Renal cortical epithelial cell (primary cell): ENCODE data around the gene ALDH1L1. TPM values are rescaled to one million over a fixed set of nuclear protein-coding genes. Genes with fewer than 3 reads are reported as not detected.

Experiments used
- DNase-seq: peaks from one replicate; pipeline ENCODE4 v3.0.0-alpha.2; 2011; ENCODE audit warnings: low read depth
- total RNA-seq: library from RNA; depleted of rRNA; stranded (reverse); fragments of >200 nt; gene quantifications from 2 replicates; pipeline ENCODE4 v1.2.3, GENCODE V29; 2014

Gene ALDH1L1
- 2.4 and 4.6 TPM in 2 replicates for total RNA-seq

- peak; percentile 79 for DNase-seq
These were observed at the start of gene ALDH1L1 for GRCh38 chr3:126180477-126181397. TSS of gene ALDH1L1 (minus strand) at chr3:126180586. CDS start at chr3:126160979, 19,607 bp downstream.

- DNase-seq = no peak
These were observed 46.0 kb upstream of the ALDH1L1 start for GRCh38 chr3:126226374-126226773.

GRCh38 chr3:126216416-126216815 is 36.0 kb upstream of the ALDH1L1 start:
- DNase-seq = peak; percentile 55

GRCh38 chr3:126213379-126214028 is 33.1 kb upstream of the ALDH1L1 start:
- DNase-seq = no peak

GRCh38 chr3:126212620-126213378 is 32.4 kb upstream of the ALDH1L1 start:
- DNase-seq = peak; percentile 22

GRCh38 chr3:126212250-126212619 is 31.8 kb upstream of the ALDH1L1 start:
- no peak for DNase-seq

GRCh38 chr3:126211569-126211968 is 31.2 kb upstream of the ALDH1L1 start:
- DNase-seq = no peak

GRCh38 chr3:126210606-126211005 is 30.2 kb upstream of the ALDH1L1 start:
- no peak for DNase-seq

- DNase-seq = no peak
These were observed 29.4 kb upstream of the ALDH1L1 start for GRCh38 chr3:126209741-126210140.

- peak; percentile 90 for DNase-seq
These were observed 28.3 kb upstream of the ALDH1L1 start for GRCh38 chr3:126208606-126209256.

- no peak for DNase-seq
These were observed 27.8 kb upstream of the ALDH1L1 start for GRCh38 chr3:126208182-126208581.

- DNase-seq = no peak
These were observed 26.8 kb upstream of the ALDH1L1 start for GRCh38 chr3:126207166-126207565.

GRCh38 chr3:126205717-126206655 is 25.6 kb upstream of the ALDH1L1 start:
- no peak for DNase-seq

GRCh38 chr3:126202680-126203079 is 22.3 kb upstream of the ALDH1L1 start:
- DNase-seq = no peak

- DNase-seq = no peak
These were observed 21.9 kb upstream of the ALDH1L1 start for GRCh38 chr3:126202276-126202675.

- DNase-seq = no peak
These were observed 20.8 kb upstream of the ALDH1L1 start for GRCh38 chr3:126201168-126201567.

GRCh38 chr3:126200534-126200933 is 20.1 kb upstream of the ALDH1L1 start:
- no peak for DNase-seq

GRCh38 chr3:126199256-126199655 is 18.9 kb upstream of the ALDH1L1 start:
- DNase-seq = no peak

- peak; percentile 69 for DNase-seq
These were observed 17.6 kb upstream of the ALDH1L1 start for GRCh38 chr3:126197854-126198584.

GRCh38 chr3:126197343-126197742 is 17.0 kb upstream of the ALDH1L1 start:
- no peak for DNase-seq
